ENCODE measurements around the gene ETV3L.

Gene ETV3L

GRCh38 chr1:157131281-157131680 is 31.7 kb upstream of the ETV3L start:
- DNase-seq, result no peak

- no peak for DNase-seq
These were observed 25.2 kb upstream of the ETV3L start for GRCh38 chr1:157124855-157125254.

- DNase-seq, result no peak
These were observed 19.8 kb upstream of the ETV3L start for GRCh38 chr1:157119448-157119847.

- no peak for DNase-seq
These were observed 19.4 kb upstream of the ETV3L start for GRCh38 chr1:157119008-157119407.

GRCh38 chr1:157117527-157118057 is 18.0 kb upstream of the ETV3L start:
- DNase-seq, result no peak

- DNase-seq, result no peak
These were observed 17.1 kb upstream of the ETV3L start for GRCh38 chr1:157116737-157117103.

- DNase-seq, result no peak
These were observed 16.5 kb upstream of the ETV3L start for GRCh38 chr1:157115851-157116736.

GRCh38 chr1:157115429-157115838 is 15.8 kb upstream of the ETV3L start:
- no peak for DNase-seq

GRCh38 chr1:157114183-157115121 is 14.8 kb upstream of the ETV3L start:
- DNase-seq, result no peak

GRCh38 chr1:157113631-157114030 is 14.0 kb upstream of the ETV3L start:
- DNase-seq, result no peak

GRCh38 chr1:157113106-157113505 is 13.5 kb upstream of the ETV3L start:
- no peak for DNase-seq

GRCh38 chr1:157112186-157112867 is 12.7 kb upstream of the ETV3L start:
- no peak for DNase-seq

- no peak for DNase-seq
These were observed 12.0 kb upstream of the ETV3L start for GRCh38 chr1:157111396-157112165.

- DNase-seq, result no peak
These were observed 11.1 kb upstream of the ETV3L start for GRCh38 chr1:157110686-157111085.

- DNase-seq, result no peak
These were observed 10.4 kb upstream of the ETV3L start for GRCh38 chr1:157110003-157110402.

GRCh38 chr1:157108448-157108847 is 8.8 kb upstream of the ETV3L start:
- DNase-seq, result no peak

- no peak for DNase-seq
These were observed 8.1 kb upstream of the ETV3L start for GRCh38 chr1:157107702-157108101.

GRCh38 chr1:157106813-157107189 is 7.2 kb upstream of the ETV3L start:
- DNase-seq, result no peak

GRCh38 chr1:157105988-157106812 is 6.6 kb upstream of the ETV3L start:
- DNase-seq, result no peak

- no peak for DNase-seq
These were observed 5.8 kb upstream of the ETV3L start for GRCh38 chr1:157105298-157105987.

Measured in activated naive CD4-positive, alpha-beta T cell treated with Interleukin-2 at 50 U/mL for 16 hours (primary cell).